ENCODE data around the gene DNAJC1.

DNA sequence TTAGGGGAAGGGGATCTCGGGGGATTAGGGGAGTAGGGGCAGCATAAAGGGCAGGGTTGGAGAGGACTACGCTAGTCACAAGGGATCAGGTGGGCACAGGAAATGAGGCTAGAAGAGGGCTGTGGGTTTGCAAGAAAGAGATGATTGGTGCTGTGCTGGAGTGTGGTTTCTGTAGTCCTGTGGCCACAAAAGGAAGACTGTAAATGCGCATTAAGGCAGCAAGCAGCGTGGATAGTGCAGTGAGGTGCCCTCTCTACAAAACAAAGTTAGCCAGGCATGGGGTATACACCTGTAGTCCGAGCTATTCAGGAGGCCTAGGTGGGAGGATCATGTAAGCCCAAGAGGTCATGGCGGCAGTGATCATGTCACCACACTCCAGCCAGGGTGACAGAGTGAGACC is 257.4 kb downstream of the DNAJC1 start:
- TF ChIP-seq, protein P1, sequence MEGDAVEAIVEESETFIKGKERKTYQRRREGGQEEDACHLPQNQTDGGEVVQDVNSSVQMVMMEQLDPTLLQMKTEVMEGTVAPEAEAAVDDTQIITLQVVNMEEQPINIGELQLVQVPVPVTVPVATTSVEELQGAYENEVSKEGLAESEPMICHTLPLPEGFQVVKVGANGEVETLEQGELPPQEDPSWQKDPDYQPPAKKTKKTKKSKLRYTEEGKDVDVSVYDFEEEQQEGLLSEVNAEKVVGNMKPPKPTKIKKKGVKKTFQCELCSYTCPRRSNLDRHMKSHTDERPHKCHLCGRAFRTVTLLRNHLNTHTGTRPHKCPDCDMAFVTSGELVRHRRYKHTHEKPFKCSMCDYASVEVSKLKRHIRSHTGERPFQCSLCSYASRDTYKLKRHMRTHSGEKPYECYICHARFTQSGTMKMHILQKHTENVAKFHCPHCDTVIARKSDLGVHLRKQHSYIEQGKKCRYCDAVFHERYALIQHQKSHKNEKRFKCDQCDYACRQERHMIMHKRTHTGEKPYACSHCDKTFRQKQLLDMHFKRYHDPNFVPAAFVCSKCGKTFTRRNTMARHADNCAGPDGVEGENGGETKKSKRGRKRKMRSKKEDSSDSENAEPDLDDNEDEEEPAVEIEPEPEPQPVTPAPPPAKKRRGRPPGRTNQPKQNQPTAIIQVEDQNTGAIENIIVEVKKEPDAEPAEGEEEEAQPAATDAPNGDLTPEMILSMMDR (IDR thresholded peaks at IDR 0.05): no peak
- TF ChIP-seq POLR2A (IDR thresholded peaks at IDR 0.05) (no peak), POLR2AphosphoS5 (IDR thresholded peaks at IDR 0.05) (no peak)
